Islet of Langerhans (tissue), 1 donor: ENCODE data around the gene FUT4.
"Not testable (repeated sequence)": the region's sequence is repeated elsewhere in the genome, so short reads cannot be mapped to it uniquely, and the experiment has no call there.

ENCODE experiments used
- FAIRE-seq: peaks from one replicate; lab custom pipeline; 2011; peaks lifted over from hg19 to GRCh38; lab: Jason Lieb, UNC

FUT4 gene

GRCh38 chr11:94567181-94567670 lies 23.5 kb downstream of the FUT4 start, which contains the start of gene PIWIL4:
Gene PIWIL4, plus strand, starts transcription at chr11:94567368. Its CDS starts 151 bp downstream, at chr11:94567519.
- no peak for FAIRE-seq

- FAIRE-seq: no peak
Measured at GRCh38 chr11:94568200-94568599, 24.5 kb downstream of the FUT4 start.

- no peak for FAIRE-seq
Measured at GRCh38 chr11:94568717-94569116, 25.0 kb downstream of the FUT4 start.

GRCh38 chr11:94572975-94573374 lies 29.3 kb downstream of the FUT4 start:
- FAIRE-seq: not testable (repeated sequence)

GRCh38 chr11:94574193-94574961 lies 30.7 kb downstream of the FUT4 start:
- no peak for FAIRE-seq

GRCh38 chr11:94576306-94576705 lies 32.6 kb downstream of the FUT4 start:
- FAIRE-seq: no peak

- FAIRE-seq: no peak
Measured at GRCh38 chr11:94577841-94578240, 34.1 kb downstream of the FUT4 start.

- no peak for FAIRE-seq
Measured at GRCh38 chr11:94581926-94582325, 38.2 kb downstream of the FUT4 start.

- no peak for FAIRE-seq
Measured at GRCh38 chr11:94583213-94583865, 39.6 kb downstream of the FUT4 start.

- FAIRE-seq: no peak
Measured at GRCh38 chr11:94583866-94584500, 40.3 kb downstream of the FUT4 start.

- no peak for FAIRE-seq
Measured at GRCh38 chr11:94584978-94585377, 41.3 kb downstream of the FUT4 start.

- FAIRE-seq: no peak
Measured at GRCh38 chr11:94585399-94585798, 41.7 kb downstream of the FUT4 start.

GRCh38 chr11:94586546-94586945 lies 42.8 kb downstream of the FUT4 start:
- FAIRE-seq: no peak

- no peak for FAIRE-seq
Measured at GRCh38 chr11:94586978-94587377, 43.3 kb downstream of the FUT4 start.

GRCh38 chr11:94588366-94588942 lies 44.7 kb downstream of the FUT4 start:
- FAIRE-seq: no peak

GRCh38 chr11:94590352-94591041 lies 46.8 kb downstream of the FUT4 start:
- no peak for FAIRE-seq

GRCh38 chr11:94593030-94593429 lies 49.3 kb downstream of the FUT4 start:
- FAIRE-seq: no peak

GRCh38 chr11:94595076-94595475 lies 51.4 kb downstream of the FUT4 start:
- FAIRE-seq: peak; percentile 55

- peak; percentile 5 for FAIRE-seq
Measured at GRCh38 chr11:94597896-94598295, 54.2 kb downstream of the FUT4 start.
